NB4 (cell line): ENCODE data around the gene NCOA1.

Experiments used
- CTCF ChIP-seq: IDR thresholded peaks from one replicate; pipeline ENCODE4 v1.5.1; 2012; ENCODE audit warnings: low read depth, low read length
- POLR2A ChIP-seq: IDR thresholded peaks from 2 replicates; pipeline ENCODE4 v1.6.1; 2011; ENCODE audit warnings: mild to moderate bottlenecking; ENCODE audit not compliant: insufficient read length; ENCODE audit errors: extremely low read depth

- no peak for TF ChIP-seq CTCF
- no peak for TF ChIP-seq POLR2A
Measured at GRCh38 chr2:24691806-24692205, 200.8 kb downstream of the NCOA1 start.
